ENCODE results near the gene CHURC1. TPM values are rescaled to one million over a fixed set of nuclear protein-coding genes. Genes with fewer than 3 reads are reported as not detected.

Gene CHURC1
- polyA plus RNA-seq, 1 donor (not counting 4 experiments of a cell fraction or from before 2014, with no cell fraction given), result 126 TPM

GRCh38 chr14:64906022-64906421 lies 8.2 kb upstream of the CHURC1 start:
- no peak overlapping the region for H3K4me3 ChIP-seq (ENCODE audit: control insufficient read depth in 2 of 3, extremely low read depth in 1 of 3, insufficient read depth in 2 of 3, low read depth in 1 of 3, low read length in 3 of 3)
- DNase-seq (ENCODE audit: low read depth, low spot score) (no peak), FAIRE-seq (no peak)
- no peak overlapping the region for H3K9ac ChIP-seq (ENCODE audit: control insufficient read depth, extremely low read depth, insufficient read depth, low read length)
- no peaks in the 10 kb centered on the region for H3K79me2 ChIP-seq (ENCODE audit: control insufficient read depth, insufficient read depth, low read length)
- H3K4me1 ChIP-seq (ENCODE audit: control insufficient read depth, extremely low read depth, insufficient read depth, low read length), result no peaks in the 10 kb centered on the region
- peak overlapping the region; percentile 56 for H2AFZ ChIP-seq (ENCODE audit: control insufficient read depth, low read length)
- H3K27ac ChIP-seq (ENCODE audit: control insufficient read depth, insufficient read depth, low read length), result no peak overlapping the region
- no peaks in the 10 kb centered on the region for H3K27me3 ChIP-seq (ENCODE audit: control insufficient read depth, extremely low read depth, insufficient read depth, low read length)
- H4K20me1 ChIP-seq (ENCODE audit: control insufficient read depth, extremely low read depth, insufficient read depth, low read length), result no peaks in the 10 kb centered on the region
- dilution Hi-C loops (cut with MboI; ENCODE audit: extremely low pct_ligation_motif_present, low sequenced_read_pairs), result no loop called here
- H3K9me1 ChIP-seq (ENCODE audit: control insufficient read depth, extremely low read depth, insufficient read depth, low read length), result no peaks in the 10 kb centered on the region
- no peaks in the 10 kb centered on the region for H3K36me3 ChIP-seq (ENCODE audit: control insufficient read depth in 2 of 2, extremely low read depth in 1 of 2, insufficient read depth in 2 of 2, low read length in 2 of 2)
- peak overlapping the region; percentile 28 for H3K4me2 ChIP-seq (ENCODE audit: control insufficient read depth, extremely low read depth, insufficient read depth, low read depth, low read length)
- no peaks in the 10 kb centered on the region for H3K9me3 ChIP-seq (ENCODE audit: control insufficient read depth, low read depth, low read length)
- TF ChIP-seq EZH2 (IDR thresholded peaks at IDR 0.05; ENCODE audit: low read length), result no peak
- TF ChIP-seq CTCF (optimal IDR thresholded peaks at IDR 0.05 in 1 of 3, IDR thresholded peaks at IDR 0.05 in 1 of 3, conservative IDR thresholded peaks at IDR 0.05 in 1 of 3; ENCODE audit: extremely low read depth in 1 of 3, insufficient read depth in 2 of 3, low read length in 3 of 3), result no peak

GRCh38 chr14:64910847-64911495 lies 3.3 kb upstream of the CHURC1 start:
- peaks cover 12% of the 10 kb centered on the region for H3K4me1 ChIP-seq (ENCODE audit: control insufficient read depth, extremely low read depth, insufficient read depth, low read length)
- FAIRE-seq (no peak), DNase-seq (ENCODE audit: low read depth, low spot score) (no peak)
- no peak overlapping the region for H2AFZ ChIP-seq (ENCODE audit: control insufficient read depth, low read length)
- H3K9me3 ChIP-seq (ENCODE audit: control insufficient read depth, low read depth, low read length), result no peaks in the 10 kb centered on the region
- no peaks in the 10 kb centered on the region for H3K27me3 ChIP-seq (ENCODE audit: control insufficient read depth, extremely low read depth, insufficient read depth, low read length)
- TF ChIP-seq EZH2 (IDR thresholded peaks at IDR 0.05; ENCODE audit: low read length) (no peak), CTCF (optimal IDR thresholded peaks at IDR 0.05 in 1 of 3, IDR thresholded peaks at IDR 0.05 in 1 of 3, conservative IDR thresholded peaks at IDR 0.05 in 1 of 3; ENCODE audit: extremely low read depth in 1 of 3, insufficient read depth in 2 of 3, low read length in 3 of 3) (peak; percentile 48 to 57 (median 54))
- no peaks in the 10 kb centered on the region for H3K9me1 ChIP-seq (ENCODE audit: control insufficient read depth, extremely low read depth, insufficient read depth, low read length)
- no peak overlapping the region for H3K4me2 ChIP-seq (ENCODE audit: control insufficient read depth, extremely low read depth, insufficient read depth, low read depth, low read length)
- no peak overlapping the region for H3K27ac ChIP-seq (ENCODE audit: control insufficient read depth, insufficient read depth, low read length)
- peaks cover 17% of the 10 kb centered on the region for H3K79me2 ChIP-seq (ENCODE audit: control insufficient read depth, insufficient read depth, low read length)
- no peaks in the 10 kb centered on the region for H3K36me3 ChIP-seq (ENCODE audit: control insufficient read depth in 2 of 2, extremely low read depth in 1 of 2, insufficient read depth in 2 of 2, low read length in 2 of 2)
- no peaks in the 10 kb centered on the region for H4K20me1 ChIP-seq (ENCODE audit: control insufficient read depth, extremely low read depth, insufficient read depth, low read length)
- dilution Hi-C loops (cut with MboI; ENCODE audit: extremely low pct_ligation_motif_present, low sequenced_read_pairs), result no loop called here
- no peak overlapping the region for H3K9ac ChIP-seq (ENCODE audit: control insufficient read depth, extremely low read depth, insufficient read depth, low read length)
- H3K4me3 ChIP-seq (ENCODE audit: control insufficient read depth in 2 of 3, extremely low read depth in 1 of 3, insufficient read depth in 2 of 3, low read depth in 1 of 3, low read length in 3 of 3), result no peak overlapping the region

Data from keratinocyte (primary cell).